Hematopoietic multipotent progenitor cell treated with erythropoietin and hydrocortisone succinate and interleukin-3 and kit ligand, for 15 days (in vitro differentiated cells): ENCODE results near the gene RPUSD1.
"Not testable (repeated sequence)": the region's sequence is repeated elsewhere in the genome, so short reads cannot be mapped to it uniquely, and the experiment has no call there.

Experiments
- DNase-seq: peaks from one replicate; pipeline ENCODE4 v3.0.0-alpha.2; 2015; ENCODE audit warnings: low spot score

Gene RPUSD1

GRCh38 chr16:766008-766819 lies 22.0 kb downstream of the RPUSD1 start:
- no peak for DNase-seq

DNA sequence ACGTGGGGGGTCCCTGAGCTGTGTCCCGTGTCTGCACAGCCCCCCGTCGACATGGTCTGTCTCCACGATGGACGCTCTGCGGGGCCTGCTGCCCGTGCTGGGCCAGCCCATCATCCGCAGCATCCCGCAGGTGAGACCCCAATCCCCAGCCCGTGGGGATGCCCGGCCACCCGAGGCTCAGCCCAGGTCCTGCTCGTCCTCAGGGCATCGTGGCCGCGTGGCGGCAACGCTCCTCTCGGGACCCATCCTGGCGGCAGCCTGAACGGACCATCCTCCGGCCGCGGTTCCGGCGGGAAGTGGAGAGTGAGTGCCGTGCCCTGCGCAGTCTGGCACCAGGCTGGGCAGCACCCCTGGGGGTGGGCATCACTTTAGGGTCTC lies 22.7 kb downstream of the RPUSD1 start:
- no peak for DNase-seq

GRCh38 chr16:764848-765487 lies 23.2 kb downstream of the RPUSD1 start:
- DNase-seq: no peak

GRCh38 chr16:764184-764750 lies 23.9 kb downstream of the RPUSD1 start:
- no peak for DNase-seq

DNA sequence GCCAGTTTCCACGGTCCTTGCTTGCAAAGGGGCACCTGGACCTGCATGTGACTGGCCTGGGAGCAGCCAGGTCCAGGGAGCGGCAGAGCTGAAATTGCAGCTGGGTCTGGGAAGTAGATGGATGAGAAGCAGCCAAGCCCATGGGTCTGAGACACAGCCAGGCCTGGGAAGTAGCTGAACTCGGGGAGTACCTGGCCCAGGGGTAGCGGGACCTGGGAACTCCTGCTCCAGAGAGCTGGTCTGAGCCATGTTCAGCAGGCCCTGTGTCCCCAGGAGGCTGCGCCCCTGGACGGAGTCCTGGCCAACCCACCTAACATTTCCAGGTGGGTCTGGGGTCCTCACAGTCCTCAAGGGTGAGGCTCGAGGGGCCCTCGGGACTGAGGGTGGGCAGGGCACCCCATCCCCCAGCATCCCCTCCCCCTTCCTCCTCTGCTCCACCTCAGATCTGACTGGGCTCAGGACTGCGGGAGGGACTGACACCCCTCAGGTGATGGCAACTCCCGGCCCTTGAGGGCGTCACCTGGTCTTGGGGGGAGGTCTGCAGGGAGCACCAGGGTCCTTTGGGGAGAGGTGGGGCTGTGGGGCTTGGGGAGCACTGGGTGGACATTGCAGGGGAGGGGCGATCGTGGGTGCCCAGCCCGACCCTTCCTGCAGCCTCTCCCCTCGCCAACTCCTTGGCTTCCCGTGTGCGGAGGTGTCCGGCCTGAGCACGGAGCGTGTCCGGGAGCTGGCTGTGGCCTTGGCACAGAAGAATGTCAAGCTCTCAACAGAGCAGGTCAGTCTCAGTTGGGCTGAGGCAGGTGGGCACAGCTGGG lies 24.6 kb downstream of the RPUSD1 start:
- no peak for DNase-seq

DNA sequence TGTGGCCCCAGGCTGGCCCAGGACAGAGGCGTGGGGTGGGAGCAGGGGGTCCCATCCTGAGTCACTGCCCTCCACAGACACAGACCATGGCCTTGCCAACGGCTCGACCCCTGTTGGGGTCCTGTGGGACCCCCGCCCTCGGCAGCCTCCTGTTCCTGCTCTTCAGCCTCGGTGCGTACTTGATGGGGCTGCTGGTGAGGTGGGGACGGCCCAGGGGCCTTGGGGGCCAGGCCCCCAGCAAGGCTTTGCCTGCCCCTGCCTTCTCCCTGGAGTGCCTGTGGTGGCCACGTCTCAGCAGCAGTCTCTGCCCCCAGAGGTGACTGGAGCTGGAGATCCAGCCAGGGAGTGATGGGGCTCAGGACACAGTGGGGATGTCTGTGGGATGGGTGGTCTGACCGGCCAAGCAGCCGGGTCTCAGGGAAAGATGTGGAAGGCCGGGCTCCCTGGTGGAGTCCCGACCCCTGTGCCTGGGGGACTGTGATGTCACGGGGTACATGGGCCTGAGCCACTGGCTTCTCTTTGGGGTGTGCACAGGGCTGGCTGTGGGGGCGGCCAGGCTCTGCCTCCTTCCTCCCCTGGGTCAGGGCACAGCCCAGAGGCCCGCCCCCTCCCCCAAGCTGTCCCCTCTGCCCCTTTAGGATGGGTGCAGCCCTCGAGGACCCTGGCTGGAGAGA lies 25.4 kb downstream of the RPUSD1 start:
- no peak for DNase-seq

DNA sequence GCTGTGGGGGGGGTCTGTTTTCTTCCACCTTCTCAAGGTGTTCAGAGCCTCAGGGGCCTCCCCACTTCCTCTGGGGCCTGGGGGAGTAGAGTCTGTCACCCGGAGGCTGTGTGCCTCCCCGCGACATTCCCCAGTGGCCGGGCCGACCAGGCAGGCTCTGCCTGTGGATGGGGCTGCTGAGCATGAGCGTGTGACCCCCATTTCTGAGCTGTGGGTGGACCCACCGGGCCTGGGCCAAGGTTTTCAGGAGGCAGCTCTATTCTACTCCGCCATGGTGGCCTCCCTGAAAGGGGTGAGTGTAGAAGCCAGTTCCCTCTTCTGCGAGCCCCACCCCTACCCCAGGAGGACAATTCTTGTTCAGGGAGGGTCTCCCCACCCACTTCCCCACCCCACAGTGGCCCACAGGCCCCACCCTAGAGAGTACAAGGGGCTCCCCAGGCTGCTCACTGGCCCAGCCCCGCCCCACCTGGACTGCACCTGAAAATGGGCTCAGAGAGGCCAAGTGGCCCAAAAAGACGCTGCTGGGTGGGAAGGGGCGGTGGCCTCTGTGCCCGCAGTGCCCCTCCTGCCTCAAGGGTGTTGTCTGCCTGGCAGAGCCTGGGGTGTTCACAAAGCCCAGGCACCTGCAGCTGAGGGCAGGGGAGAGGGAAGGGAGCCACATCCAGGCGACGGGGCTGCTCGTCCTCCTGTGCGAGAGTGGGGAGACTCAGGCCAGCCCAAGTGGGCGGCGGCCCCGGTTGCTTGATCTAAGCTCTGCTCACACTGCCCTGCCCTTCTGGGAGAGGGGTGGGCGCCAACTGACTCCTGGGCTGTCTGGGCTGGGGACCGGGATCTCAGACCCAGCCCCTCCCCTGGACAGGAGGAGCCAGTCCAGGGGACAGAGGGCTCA lies 26.3 kb downstream of the RPUSD1 start:
- DNase-seq: no peak

DNA sequence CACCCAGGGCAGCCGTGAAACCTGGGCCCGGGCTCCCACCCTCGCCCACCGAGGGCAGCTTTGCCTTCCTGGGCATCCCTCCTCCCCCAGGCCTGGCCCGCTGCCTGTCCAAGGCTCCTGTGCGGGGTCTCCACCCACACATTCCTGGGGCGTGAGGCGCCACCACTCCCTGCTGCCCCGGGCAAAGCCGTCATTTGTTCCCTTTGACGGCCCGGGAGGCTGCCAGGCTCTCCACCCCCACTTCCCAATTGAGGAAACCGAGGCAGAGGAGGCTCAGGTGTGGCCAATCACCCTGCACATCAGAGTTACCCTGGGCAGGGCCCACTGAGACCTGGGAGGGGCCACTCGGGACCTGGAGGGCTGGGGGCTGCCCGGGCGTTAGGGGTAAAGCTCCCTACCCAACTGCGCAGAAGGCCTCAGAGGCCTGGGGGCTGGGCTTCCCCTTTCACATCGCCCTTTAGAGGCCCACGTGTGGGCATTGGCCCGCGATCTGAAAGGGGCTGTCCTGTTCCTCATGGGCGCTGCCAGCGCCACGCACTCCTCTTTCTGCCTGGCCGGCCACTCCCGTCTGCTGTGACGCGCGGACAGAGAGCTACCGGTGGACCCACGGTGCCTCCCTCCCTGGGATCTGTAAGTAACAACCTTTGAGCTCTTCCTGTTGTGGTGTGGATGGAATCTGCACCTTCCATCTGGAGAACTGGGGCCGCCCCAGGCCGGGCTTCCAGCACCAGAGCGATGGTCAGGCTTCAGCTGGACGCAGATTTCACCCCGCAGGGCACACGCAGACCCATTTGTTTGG lies 27.4 kb downstream of the RPUSD1 start, which contains the start of gene MSLN:
Gene MSLN (plus strand): TSS at position 190 of the 799 bp plus-strand sequence. CDS start 1,947 bp downstream, outside the sequence.
- DNase-seq: no peak

DNA sequence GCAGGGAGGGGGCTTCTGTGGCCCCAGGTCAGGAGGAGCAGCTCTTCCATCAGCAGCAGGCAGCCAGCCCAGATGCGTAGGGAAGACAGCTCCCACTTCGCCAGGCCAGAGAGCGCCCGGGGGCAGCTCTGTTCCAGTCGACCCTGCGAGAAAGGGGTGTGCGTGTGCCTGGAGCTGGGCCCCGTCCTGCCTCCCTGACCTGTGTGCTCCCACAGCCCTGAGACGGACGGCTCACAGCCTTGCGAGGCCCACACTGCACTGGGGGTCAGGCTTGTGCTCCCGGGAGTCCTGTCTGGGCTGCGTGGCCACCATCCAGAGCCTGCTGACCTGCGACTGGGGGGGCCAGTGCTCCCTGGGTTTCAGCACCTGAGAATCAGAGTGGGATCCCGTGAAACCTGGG lies 28.1 kb downstream of the RPUSD1 start:
- DNase-seq: no peak

- DNase-seq: no peak
These were observed 28.9 kb downstream of the RPUSD1 start for GRCh38 chr16:759110-759910.

GRCh38 chr16:756428-756827 lies 31.8 kb downstream of the RPUSD1 start:
- DNase-seq: no peak

- DNase-seq: no peak
These were observed 33.5 kb downstream of the RPUSD1 start for GRCh38 chr16:754656-755055.

DNA sequence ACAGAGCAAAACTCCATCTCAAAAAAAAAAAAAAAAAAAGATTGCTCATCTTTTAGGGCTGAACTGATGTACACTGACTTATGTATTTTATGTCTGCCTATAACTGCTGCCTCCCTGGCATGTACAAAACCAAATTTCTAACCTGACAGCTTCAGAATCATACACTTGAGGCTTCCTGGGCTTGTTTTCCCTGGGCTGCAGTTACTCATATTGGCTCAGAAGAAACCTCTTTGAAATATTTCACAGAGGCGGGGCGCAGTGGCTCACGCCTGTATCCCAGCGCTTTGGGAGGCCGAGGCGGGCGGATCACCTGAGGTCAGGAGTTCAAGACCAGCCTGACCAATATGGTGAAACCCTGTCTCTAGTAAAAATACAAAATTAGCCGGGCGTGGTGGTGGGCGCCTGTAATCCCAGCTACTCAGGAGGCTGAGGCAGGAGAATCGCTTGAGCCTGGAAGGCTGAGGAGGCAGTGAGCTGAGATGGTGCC lies 34.0 kb downstream of the RPUSD1 start:
- not testable (repeated sequence) for DNase-seq

GRCh38 chr16:752007-752312 lies 36.2 kb downstream of the RPUSD1 start:
- DNase-seq: no peak

DNA sequence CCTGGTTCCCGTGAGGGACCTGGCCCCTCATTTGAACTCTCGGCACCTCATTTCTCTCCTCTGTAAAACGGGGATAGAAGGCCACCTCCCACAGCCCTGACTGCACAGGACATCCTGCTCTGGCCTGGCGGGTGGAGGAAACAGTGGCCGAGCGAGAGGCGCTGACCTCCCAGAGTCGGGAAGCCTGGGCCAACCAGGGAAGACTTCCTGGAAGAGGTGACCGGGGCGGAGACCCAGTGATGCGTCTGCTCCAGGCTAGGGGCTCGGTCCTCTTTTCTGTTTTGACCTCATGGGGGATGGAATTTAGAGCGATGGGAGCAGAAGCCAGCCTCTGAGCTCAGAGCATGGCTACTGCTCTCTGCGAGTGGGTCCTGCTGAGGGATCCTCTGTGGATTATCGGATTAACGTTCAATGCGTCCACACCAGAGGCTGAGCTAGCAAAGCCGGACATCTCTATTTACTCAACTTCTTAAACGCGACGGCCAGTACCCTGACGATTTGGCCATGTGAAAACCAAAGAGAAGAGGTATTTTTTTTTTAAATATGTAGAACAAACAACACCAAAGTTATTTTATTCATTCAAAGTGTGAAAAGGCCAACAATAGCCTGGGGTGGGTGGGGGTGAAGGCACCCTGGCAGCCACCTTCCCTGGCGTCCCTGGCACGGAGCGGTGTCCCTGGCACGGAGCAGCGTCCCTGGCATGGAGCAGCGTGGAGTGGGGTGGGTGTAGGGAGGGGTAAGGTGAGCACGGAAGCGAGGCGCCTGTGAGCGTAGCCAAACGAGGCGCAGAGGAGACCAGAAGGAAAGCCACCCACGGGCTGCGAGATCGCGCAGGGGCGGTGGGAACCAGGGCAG lies 36.8 kb downstream of the RPUSD1 start:
- DNase-seq: no peak

GRCh38 chr16:750485-750884 lies 37.7 kb downstream of the RPUSD1 start:
- DNase-seq: no peak

- DNase-seq: no peak
These were observed 39.2 kb downstream of the RPUSD1 start for GRCh38 chr16:749010-749409.
